ENCODE measurements around the gene TLE1.

TLE1 gene

GRCh38 chr9:81686614-81687520 is 2.5 kb downstream of the TLE1 start:
- no peak for DNase-seq

- no peak for DNase-seq
These were observed 3.4 kb downstream of the TLE1 start for GRCh38 chr9:81685763-81686613.

DNA sequence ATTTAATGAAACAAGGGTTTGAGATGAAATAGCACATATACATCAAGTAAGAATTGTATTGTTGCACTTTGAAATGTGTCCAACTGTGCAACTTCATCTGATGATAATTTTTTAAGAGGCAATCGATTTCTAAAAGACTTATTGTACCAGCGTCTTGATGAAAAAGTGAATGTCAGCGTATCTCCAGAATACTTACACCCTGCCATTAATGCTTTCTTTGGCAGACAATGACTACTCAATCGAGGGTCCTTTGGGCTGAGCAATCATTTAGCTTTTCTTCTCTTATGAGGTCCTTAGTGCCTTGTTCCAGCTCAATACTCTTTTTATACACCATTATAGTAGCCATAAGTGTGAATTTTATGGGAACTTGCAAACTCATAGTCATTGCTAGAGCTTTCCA is 4.7 kb downstream of the TLE1 start:
- DNase-seq, result no peak

DNA sequence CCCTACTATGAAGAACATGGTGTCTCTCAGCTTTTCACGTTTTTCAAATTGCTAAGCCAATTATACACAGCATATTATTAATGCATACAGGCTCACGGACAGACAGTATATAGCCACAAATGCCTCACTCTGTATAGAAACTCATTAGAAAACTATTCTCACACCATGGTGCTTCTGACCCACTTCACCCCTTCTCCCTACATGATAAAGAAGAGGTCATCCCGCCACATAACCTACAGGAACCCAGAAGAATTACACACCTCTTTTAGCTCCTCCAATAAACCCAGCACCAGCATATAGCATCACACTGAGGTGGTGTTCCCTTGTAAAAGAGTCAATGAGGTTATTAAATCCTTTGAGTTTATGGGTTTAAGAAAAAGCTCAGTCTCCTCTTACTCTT is 5.6 kb downstream of the TLE1 start:
- DNase-seq, result no peak

- DNase-seq, result no peak
These were observed 6.1 kb downstream of the TLE1 start for GRCh38 chr9:81683238-81683637.

DNA sequence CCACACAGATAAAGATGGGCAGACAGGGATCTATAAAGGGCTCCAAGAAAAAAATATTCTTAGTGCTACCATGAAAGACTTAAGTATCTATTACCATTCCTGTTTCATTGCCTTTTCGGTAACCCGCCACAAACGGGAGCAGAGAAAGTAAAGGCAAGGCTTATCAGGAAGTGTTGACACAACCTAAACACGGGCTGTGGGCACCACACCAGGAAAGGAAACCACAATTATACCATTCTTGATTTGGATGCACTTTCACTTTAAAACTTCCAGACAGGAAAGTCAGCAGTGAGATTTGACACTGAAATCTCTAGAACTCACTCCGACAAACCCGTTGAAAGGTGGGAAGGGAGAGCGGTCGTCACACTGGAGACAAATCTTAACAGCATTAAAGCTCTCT is 6.5 kb downstream of the TLE1 start:
- DNase-seq, result no peak

GRCh38 chr9:81682177-81682576 is 7.2 kb downstream of the TLE1 start:
- no peak for DNase-seq

DNA sequence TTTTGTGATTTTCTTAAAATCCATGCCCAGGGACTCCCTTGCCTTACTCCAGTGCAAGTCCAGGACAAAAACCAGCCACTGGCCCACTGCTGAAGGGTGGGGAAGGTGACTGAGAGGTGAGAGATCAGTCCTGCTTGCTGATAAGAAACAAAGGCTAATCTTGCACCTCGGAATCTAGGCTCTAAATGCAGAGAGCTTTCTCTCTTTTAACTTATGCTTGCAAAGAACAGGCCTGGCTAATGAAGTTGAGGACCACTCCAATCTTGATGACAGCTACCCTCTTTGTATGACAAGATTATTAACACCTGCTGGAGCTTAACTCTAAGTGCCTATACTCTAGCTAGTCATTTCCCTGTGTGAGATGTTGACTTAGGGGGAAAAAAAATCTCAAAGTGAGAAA is 8.8 kb downstream of the TLE1 start:
- no peak for DNase-seq

DNA sequence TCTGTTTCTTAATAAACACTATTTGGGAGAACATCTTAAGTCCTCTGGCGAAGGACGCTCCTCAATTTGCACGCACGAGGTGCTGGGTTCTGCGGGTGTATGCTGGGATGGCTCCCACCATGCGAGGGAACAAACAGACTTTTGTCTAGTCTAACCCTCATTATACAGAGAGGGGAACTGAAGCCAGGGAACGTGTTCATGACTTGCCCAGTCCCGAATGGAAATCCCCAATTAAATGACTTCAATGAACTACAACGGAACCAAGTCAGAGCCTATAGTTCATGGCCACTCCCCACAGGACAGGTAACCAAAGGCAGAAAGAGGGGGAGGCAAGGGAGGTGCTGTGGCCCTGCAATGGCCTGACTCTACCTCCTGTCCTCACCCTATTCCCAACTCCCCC is 9.3 kb downstream of the TLE1 start:
- DNase-seq, result no peak

GRCh38 chr9:81678088-81678487 is 11.3 kb downstream of the TLE1 start:
- DNase-seq, result no peak

DNA sequence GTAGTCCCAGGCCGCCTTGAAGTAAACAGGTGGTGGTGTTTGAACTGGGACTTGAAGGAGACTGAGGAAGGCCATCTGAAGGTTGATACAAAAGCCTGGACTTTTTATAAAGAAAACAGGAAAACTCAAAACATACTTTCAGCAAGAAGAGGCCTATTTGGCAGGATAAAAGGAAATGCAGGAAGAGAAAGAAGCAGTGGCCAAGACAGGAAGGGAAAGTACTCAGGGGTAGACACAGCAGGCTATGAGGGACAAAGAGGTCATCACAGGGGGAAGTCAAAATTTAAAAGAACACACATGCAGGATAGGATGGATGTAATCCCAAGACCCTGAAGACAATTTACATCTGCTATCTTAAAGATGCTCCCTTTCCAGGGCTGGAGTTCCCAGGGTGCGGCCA is 13.0 kb downstream of the TLE1 start:
- DNase-seq, result no peak

DNA sequence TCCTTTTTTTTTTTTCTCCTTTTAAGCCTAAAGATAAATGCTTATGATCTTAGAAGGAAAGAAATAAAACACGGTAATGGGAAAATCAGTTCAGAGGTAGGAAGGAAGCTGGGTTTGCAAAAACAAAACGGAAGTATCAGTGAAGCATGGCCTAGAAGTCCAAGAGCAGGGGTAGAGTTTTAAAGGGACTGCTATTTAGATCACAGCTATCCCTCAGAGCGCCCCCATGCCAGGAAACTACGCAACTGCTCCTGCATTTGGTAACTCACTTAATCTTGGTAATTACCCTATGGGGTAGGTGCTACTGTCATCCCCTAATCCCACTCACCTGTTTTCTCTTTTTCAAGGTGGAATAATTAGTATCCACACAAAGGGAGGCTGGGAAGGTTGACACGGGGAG is 16.0 kb downstream of the TLE1 start:
- DNase-seq, result no peak

- DNase-seq, result no peak
These were observed 17.5 kb downstream of the TLE1 start for GRCh38 chr9:81671880-81672280.

- no peak for DNase-seq
These were observed 19.5 kb downstream of the TLE1 start for GRCh38 chr9:81669866-81670265.

DNA sequence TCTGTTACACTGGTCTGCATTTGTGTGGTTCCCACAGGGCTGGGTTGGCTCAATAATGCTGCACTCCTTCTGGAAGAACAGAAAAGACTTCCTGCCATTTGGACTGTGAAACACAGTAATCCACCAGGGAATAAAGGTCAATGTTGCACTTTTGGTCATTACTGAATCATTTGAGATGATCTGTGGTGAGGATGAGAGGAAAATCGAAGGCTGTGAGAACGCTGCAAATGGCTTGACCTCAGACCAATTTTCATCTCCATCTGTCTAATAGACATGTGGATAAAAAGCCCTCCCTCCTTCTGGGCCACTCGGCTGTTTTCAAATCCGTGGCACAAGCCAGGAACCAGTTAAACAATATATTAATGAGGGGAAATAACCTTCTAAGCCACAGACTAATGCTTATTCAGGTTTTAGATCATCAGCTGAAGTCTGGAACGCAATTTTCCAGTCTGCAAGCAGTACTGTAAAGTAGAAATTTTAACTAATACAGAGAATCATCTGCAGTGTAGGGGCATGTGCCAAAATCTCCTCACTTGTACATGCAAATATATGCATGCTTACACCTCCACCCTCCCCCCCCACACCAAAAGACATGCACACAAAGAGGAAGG is 20.2 kb downstream of the TLE1 start:
- DNase-seq, result no peak

DNA sequence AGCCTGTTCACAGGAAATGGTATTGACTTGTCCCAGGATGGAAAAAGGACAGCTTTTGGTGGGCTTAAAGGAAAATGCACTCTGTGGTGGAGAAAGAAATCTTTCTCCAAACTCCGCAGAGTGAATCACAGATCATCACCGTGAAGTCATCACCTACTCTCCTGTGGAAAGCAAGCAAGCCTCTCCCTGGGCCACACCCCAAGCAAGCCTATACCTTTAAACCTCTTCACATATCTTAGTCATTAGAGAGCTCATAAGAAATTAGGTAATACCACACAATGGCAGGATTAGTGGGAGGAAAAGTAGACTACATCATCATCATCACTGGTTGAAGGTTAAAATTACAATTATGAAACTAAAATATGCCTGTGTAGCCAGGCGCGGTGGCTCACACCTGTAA is 23.2 kb downstream of the TLE1 start:
- no peak for DNase-seq

DNA sequence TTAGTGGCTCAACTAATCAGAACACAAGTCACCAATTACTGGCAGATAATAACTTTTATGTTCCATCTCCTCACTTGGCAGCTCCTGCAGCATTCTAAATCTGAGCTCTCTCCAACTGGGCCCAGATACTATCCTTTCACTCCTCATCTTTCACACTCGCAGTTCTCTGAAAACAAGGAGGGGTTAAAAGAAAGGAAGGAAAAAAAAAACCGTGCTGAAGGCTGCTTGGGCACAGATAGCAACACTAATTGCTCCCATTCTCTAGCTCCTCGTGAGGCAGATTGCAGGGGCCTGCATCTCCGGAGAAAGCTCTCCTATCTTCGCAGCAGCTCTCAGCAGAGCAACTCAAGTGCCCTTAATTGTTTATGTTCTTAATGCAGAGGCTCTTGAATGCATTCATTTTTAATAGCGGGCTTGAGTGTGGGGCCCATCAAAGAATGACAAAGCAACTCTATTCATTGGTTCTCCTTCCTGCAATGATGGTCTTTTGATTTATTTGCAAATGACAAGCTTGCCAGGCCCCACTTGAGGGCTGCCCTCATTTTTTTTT is 23.9 kb downstream of the TLE1 start:
- DNase-seq, result no peak

GRCh38 chr9:81664638-81665222 is 24.6 kb downstream of the TLE1 start:
- no peak for DNase-seq

GRCh38 chr9:81661339-81661738 is 28.0 kb downstream of the TLE1 start:
- no peak for DNase-seq

DNA sequence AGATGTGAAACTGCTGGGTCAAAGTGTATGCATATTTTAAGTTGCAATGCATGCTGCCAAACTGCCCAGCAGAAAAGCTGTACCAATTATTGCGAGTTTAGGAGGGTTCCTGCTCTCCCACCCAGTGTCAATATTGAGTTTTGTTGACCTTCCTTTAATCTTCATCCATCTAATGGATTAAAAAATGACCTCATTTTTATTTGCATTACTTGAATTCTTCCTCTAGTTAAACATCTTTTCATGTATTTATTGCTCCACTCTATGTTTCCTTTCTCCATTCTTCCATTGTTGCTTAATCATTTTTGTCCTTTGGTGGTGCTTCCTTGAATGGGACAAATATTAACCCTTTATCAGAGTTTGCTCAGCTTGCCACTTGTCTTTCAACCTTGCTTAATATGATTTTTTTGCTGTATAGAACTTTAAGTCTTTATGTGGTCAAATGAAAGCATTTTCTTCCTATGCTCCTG is 32.4 kb downstream of the TLE1 start:
- DNase-seq, result no peak

DNA sequence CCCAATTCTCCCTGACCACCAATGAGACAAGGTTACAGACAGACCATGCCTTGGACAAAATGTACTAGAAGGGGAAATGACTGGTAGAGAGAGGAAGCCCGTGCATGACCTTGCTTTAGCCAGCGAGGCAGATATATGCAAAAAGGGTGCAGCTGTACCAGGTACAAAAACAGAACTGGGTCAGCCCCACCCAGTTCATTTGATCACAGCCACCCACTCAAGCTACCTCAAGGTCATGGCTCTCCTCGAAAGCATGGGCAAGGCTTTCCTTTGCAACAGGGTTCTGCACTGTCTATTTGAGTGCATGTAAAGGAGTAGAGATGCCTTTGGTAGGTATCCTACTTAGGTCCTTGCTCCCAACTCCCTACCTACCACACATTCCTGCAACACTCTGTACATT is 33.3 kb downstream of the TLE1 start:
- DNase-seq, result no peak

DNA sequence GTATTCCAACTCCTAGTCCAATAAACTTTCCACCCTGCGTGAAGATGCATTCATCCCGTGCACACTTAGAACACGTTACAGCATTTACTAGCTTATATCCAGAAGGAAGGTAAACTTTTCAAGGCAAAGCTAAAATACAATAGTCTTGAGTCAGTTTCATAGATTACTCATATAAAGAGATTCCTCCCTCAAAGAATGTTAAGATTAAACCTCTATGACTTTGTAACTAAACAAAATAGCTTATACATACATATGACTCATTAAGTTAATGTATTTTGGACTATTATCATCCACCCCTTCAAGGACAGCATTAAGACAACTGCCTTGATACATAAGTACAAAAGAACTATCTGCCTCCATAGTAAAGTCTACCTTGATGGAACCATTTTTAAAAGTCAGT is 36.1 kb downstream of the TLE1 start:
- DNase-seq, result no peak
